ENCODE data around the gene PTS. TPM values are rescaled to one million over a fixed set of nuclear protein-coding genes. Genes with fewer than 3 reads are reported as not detected.

The PTS gene
- total and polyA plus RNA-seq, 3 donors from 2014 or later: 28.0 to 33.9 (median 30.1) TPM

DNA sequence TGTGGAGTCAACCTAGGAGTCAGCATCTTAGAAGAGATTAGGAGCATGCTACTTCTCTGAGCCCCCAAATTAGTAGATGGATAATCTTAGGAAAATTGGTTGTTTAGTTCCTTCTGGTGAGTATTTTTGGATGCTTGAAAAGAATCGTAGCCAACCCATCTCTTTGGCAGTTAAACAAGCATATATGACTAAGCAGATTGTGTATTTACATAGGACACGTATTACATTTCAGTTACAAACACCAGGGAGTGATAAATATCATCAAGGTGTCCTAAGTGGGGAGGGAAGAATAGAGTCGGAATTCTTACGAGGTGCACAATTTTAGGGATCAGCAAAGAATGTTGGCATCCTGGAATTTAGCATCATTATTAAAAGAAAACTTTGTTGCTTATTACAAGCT is 21.0 kb downstream of the PTS start:
- TF ChIP-seq POLR2A (IDR thresholded peaks at IDR 0.05): no peak
- TF ChIP-seq, protein P1, sequence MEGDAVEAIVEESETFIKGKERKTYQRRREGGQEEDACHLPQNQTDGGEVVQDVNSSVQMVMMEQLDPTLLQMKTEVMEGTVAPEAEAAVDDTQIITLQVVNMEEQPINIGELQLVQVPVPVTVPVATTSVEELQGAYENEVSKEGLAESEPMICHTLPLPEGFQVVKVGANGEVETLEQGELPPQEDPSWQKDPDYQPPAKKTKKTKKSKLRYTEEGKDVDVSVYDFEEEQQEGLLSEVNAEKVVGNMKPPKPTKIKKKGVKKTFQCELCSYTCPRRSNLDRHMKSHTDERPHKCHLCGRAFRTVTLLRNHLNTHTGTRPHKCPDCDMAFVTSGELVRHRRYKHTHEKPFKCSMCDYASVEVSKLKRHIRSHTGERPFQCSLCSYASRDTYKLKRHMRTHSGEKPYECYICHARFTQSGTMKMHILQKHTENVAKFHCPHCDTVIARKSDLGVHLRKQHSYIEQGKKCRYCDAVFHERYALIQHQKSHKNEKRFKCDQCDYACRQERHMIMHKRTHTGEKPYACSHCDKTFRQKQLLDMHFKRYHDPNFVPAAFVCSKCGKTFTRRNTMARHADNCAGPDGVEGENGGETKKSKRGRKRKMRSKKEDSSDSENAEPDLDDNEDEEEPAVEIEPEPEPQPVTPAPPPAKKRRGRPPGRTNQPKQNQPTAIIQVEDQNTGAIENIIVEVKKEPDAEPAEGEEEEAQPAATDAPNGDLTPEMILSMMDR (IDR thresholded peaks at IDR 0.05): no peak
- H3K27me3 ChIP-seq: no peaks in the 10 kb centered on the region
- intact Hi-C loops (cut with DNase I; ENCODE audit: low total_unique reads): no loop called here
- H3K36me3 ChIP-seq (ENCODE audit: low read depth, missing control alignments): no peaks in the 10 kb centered on the region
- H3K27ac ChIP-seq: no peak overlapping the region
- WGBS, 2 donors: 80 to 87% methylated on average over 4 of the region's 4 CpGs
- peaks cover 4% of the 10 kb centered on the region for H3K4me1 ChIP-seq
- no peak overlapping the region for H3K4me3 ChIP-seq
- no peaks in the 10 kb centered on the region for H3K9me3 ChIP-seq
- DNase-seq: no peak

DNA sequence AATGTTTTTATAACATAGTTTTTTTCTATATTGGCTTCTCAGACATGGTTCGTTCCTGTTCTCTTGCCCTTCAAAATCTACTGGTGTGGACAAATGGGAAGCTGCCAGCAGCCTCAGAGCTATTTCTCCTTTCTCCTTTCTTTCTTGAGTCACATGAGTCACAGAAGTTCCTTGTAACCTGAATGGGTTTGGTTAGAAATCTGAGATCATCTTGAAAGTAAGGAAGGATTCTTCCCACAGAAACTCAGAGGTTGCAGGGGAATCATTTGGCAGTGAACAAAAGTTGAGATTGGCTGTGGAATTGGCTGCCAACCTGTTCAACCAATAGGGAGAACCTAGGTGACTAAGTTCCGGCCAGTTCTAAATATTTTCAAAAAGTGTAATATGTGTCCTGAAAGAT is 22.0 kb downstream of the PTS start:
- WGBS, 2 donors: 84 to 93% methylated on average over 2 of the region's 2 CpGs
- TF ChIP-seq, protein P1 (IDR thresholded peaks at IDR 0.05): no peak
- TF ChIP-seq POLR2A (IDR thresholded peaks at IDR 0.05): no peak
- no peak for DNase-seq
- H3K27me3 ChIP-seq: no peaks in the 10 kb centered on the region
- no peaks in the 10 kb centered on the region for H3K36me3 ChIP-seq (ENCODE audit: low read depth, missing control alignments)
- H3K4me1 ChIP-seq: peaks cover 4% of the 10 kb centered on the region
- no peak overlapping the region for H3K27ac ChIP-seq
- no peak overlapping the region for H3K4me3 ChIP-seq
- intact Hi-C loops (cut with DNase I; ENCODE audit: low total_unique reads): no loop called here
- H3K9me3 ChIP-seq: no peaks in the 10 kb centered on the region

DNA sequence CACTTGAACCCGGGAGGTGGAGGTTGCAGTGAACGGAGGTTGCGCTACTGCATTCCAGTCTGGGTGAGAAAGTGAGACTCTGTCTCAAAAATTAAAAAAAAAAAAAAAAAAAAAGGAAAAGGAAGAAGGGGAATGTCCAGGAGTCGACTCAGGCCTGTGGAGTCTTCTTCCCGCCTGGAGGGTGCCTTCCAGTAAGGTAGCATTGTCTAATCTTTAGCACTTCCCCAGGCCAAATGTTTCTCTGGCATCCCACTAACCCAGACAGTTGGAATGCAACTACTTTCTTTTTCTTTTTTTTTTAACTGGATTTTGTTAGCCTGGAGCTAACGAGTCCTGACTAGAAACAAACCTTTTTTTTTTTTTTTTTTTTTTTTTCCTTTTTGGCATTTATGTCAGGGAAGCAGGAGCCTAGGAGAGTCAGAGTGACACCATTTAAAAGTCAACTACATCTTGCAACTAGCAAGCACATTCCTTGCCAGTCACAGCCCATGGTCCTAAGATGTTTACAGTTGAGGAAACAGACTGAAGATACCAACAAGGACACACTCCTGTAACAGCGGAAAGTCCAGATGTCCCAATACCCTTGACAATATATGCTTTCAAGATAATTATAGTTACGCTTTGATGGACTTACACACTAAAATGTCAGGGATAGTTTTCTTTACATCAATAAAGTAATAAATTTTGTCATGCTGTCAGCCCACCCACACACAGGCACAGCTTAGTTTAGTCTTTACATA is 23.8 kb downstream of the PTS start:
- peaks cover 4% of the 10 kb centered on the region for H3K4me1 ChIP-seq
- H3K27ac ChIP-seq: no peak overlapping the region
- TF ChIP-seq, protein P1 (IDR thresholded peaks at IDR 0.05): no peak
- no peak for TF ChIP-seq POLR2A (IDR thresholded peaks at IDR 0.05)
- no peak for DNase-seq
- WGBS, 2 donors: 69 to 77% methylated on average over 8 of the region's 8 CpGs
- no peak overlapping the region for H3K4me3 ChIP-seq
- H3K27me3 ChIP-seq: no peaks in the 10 kb centered on the region
- intact Hi-C loops (cut with DNase I; ENCODE audit: low total_unique reads): no loop called here
- no peaks in the 10 kb centered on the region for H3K9me3 ChIP-seq
- H3K36me3 ChIP-seq (ENCODE audit: low read depth, missing control alignments): no peaks in the 10 kb centered on the region

DNA sequence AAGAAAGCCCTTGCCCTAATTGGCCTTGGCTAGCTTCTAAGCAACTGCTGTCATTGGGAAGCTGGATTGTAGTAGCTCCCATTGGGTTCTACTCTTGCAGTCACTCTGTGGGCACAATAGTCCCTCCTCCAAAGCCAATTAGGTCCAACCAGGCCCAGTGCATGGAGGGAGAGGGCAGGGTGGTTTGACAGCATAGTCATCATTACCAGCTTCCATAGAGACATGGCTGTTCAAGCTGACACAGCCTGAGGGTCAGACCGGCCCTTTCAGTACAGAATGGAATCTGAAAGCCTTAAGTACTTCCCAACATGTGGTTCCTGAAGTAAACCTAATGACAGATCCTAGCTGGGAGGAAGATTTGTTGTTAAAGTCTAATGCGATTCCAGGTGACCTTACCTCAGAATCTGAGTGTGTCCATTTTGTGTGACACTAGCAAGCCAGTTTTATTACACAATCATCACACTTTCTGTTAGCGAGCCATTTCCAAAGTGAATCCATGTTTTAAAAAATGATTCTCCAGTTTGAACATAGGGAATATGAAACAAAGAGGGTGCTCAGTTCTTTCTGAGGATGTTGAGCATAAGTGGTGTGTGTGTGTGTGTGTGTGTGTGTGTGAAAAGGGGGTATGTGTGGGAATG is 27.5 kb downstream of the PTS start:
- H3K4me1 ChIP-seq: peaks cover 3% of the 10 kb centered on the region
- no peak for TF ChIP-seq POLR2A (IDR thresholded peaks at IDR 0.05)
- TF ChIP-seq, protein P1 (IDR thresholded peaks at IDR 0.05): no peak
- no peaks in the 10 kb centered on the region for H3K36me3 ChIP-seq (ENCODE audit: low read depth, missing control alignments)
- no peak for DNase-seq
- intact Hi-C loops (cut with DNase I; ENCODE audit: low total_unique reads): no loop called here
- WGBS, 2 donors: 94 to 100% methylated on average over 3 of the region's 3 CpGs
- H3K27me3 ChIP-seq: no peaks in the 10 kb centered on the region
- H3K4me3 ChIP-seq: no peak overlapping the region
- no peak overlapping the region for H3K27ac ChIP-seq
- no peaks in the 10 kb centered on the region for H3K9me3 ChIP-seq
